ENCODE results near the gene TNFRSF9.
"Not testable (repeated sequence)": the region's sequence is repeated elsewhere in the genome, so short reads cannot be mapped to it uniquely, and the experiment has no call there.

Gene TNFRSF9

GRCh38 chr1:7930645-7931445 is 9.8 kb downstream of the TNFRSF9 start:
- no peak overlapping the region for H3K9ac ChIP-seq (ENCODE audit: low read length)
- H3K36me3 ChIP-seq (ENCODE audit: control insufficient read depth, insufficient read depth, low read length), result no peaks in the 10 kb centered on the region
- no peak overlapping the region for H3K4me3 ChIP-seq (ENCODE audit: low read length)
- H3K4me1 ChIP-seq (ENCODE audit: control insufficient read depth, insufficient read depth, low read length), result no peaks in the 10 kb centered on the region
- H3K9me3 ChIP-seq (ENCODE audit: control insufficient read depth, low read length), result no peaks in the 10 kb centered on the region
- H3K27me3 ChIP-seq (ENCODE audit: control insufficient read depth, insufficient read depth, low read length), result peaks cover 9% of the 10 kb centered on the region

GRCh38 chr1:7929637-7930036 is 11.0 kb downstream of the TNFRSF9 start:
- Histone ChIP-seq H3K9me3 (ENCODE audit: control insufficient read depth, low read length) (no peaks in the 10 kb centered on the region), H3K9ac (ENCODE audit: low read length) (no peak overlapping the region), H3K4me3 (ENCODE audit: low read length) (no peak overlapping the region), H3K4me1 (ENCODE audit: control insufficient read depth, insufficient read depth, low read length) (no peaks in the 10 kb centered on the region), H3K36me3 (ENCODE audit: control insufficient read depth, insufficient read depth, low read length) (no peaks in the 10 kb centered on the region), H3K27me3 (ENCODE audit: control insufficient read depth, insufficient read depth, low read length) (peaks cover 9% of the 10 kb centered on the region)

GRCh38 chr1:7928247-7928646 is 12.4 kb downstream of the TNFRSF9 start:
- Histone ChIP-seq H3K9ac (ENCODE audit: low read length) (no peak overlapping the region), H3K27me3 (ENCODE audit: control insufficient read depth, insufficient read depth, low read length) (peaks cover 9% of the 10 kb centered on the region), H3K4me3 (ENCODE audit: low read length) (no peak overlapping the region), H3K36me3 (ENCODE audit: control insufficient read depth, insufficient read depth, low read length) (no peaks in the 10 kb centered on the region), H3K4me1 (ENCODE audit: control insufficient read depth, insufficient read depth, low read length) (no peaks in the 10 kb centered on the region), H3K9me3 (ENCODE audit: control insufficient read depth, low read length) (no peaks in the 10 kb centered on the region)

GRCh38 chr1:7927061-7927460 is 13.6 kb downstream of the TNFRSF9 start:
- H3K27me3 ChIP-seq (ENCODE audit: control insufficient read depth, insufficient read depth, low read length); H3K9ac ChIP-seq (ENCODE audit: low read length); H3K4me1 ChIP-seq (ENCODE audit: control insufficient read depth, insufficient read depth, low read length); H3K36me3 ChIP-seq (ENCODE audit: control insufficient read depth, insufficient read depth, low read length); H3K9me3 ChIP-seq (ENCODE audit: control insufficient read depth, low read length); H3K4me3 ChIP-seq (ENCODE audit: low read length): not testable (repeated sequence)

- no peak overlapping the region for H3K9ac ChIP-seq (ENCODE audit: low read length)
- no peak overlapping the region for H3K4me3 ChIP-seq (ENCODE audit: low read length)
- H3K36me3 ChIP-seq (ENCODE audit: control insufficient read depth, insufficient read depth, low read length), result no peaks in the 10 kb centered on the region
- peaks cover 9% of the 10 kb centered on the region for H3K27me3 ChIP-seq (ENCODE audit: control insufficient read depth, insufficient read depth, low read length)
- H3K4me1 ChIP-seq (ENCODE audit: control insufficient read depth, insufficient read depth, low read length), result no peaks in the 10 kb centered on the region
- no peaks in the 10 kb centered on the region for H3K9me3 ChIP-seq (ENCODE audit: control insufficient read depth, low read length)
Measured at GRCh38 chr1:7922301-7922700, 18.3 kb downstream of the TNFRSF9 start.

GRCh38 chr1:7921796-7922195 is 18.8 kb downstream of the TNFRSF9 start:
- Histone ChIP-seq H3K4me3 (ENCODE audit: low read length) (no peak overlapping the region), H3K9me3 (ENCODE audit: control insufficient read depth, low read length) (no peaks in the 10 kb centered on the region), H3K27me3 (ENCODE audit: control insufficient read depth, insufficient read depth, low read length) (peaks cover 5% of the 10 kb centered on the region), H3K4me1 (ENCODE audit: control insufficient read depth, insufficient read depth, low read length) (no peaks in the 10 kb centered on the region), H3K9ac (ENCODE audit: low read length) (no peak overlapping the region), H3K36me3 (ENCODE audit: control insufficient read depth, insufficient read depth, low read length) (no peaks in the 10 kb centered on the region)

GRCh38 chr1:7919880-7920279 is 20.8 kb downstream of the TNFRSF9 start:
- H3K27me3 ChIP-seq (ENCODE audit: control insufficient read depth, insufficient read depth, low read length), result no peaks in the 10 kb centered on the region
- no peak overlapping the region for H3K9ac ChIP-seq (ENCODE audit: low read length)
- no peaks in the 10 kb centered on the region for H3K36me3 ChIP-seq (ENCODE audit: control insufficient read depth, insufficient read depth, low read length)
- H3K9me3 ChIP-seq (ENCODE audit: control insufficient read depth, low read length), result no peaks in the 10 kb centered on the region
- H3K4me1 ChIP-seq (ENCODE audit: control insufficient read depth, insufficient read depth, low read length), result no peaks in the 10 kb centered on the region
- no peak overlapping the region for H3K4me3 ChIP-seq (ENCODE audit: low read length)

- not testable (repeated sequence) for H3K4me1 ChIP-seq (ENCODE audit: control insufficient read depth, insufficient read depth, low read length); H3K9me3 ChIP-seq (ENCODE audit: control insufficient read depth, low read length); H3K4me3 ChIP-seq (ENCODE audit: low read length); H3K27me3 ChIP-seq (ENCODE audit: control insufficient read depth, insufficient read depth, low read length); H3K9ac ChIP-seq (ENCODE audit: low read length); H3K36me3 ChIP-seq (ENCODE audit: control insufficient read depth, insufficient read depth, low read length)
Measured at GRCh38 chr1:7917971-7918370, 22.7 kb downstream of the TNFRSF9 start.

- Histone ChIP-seq H3K9ac (ENCODE audit: low read length) (no peak overlapping the region), H3K4me3 (ENCODE audit: low read length) (no peak overlapping the region), H3K4me1 (ENCODE audit: control insufficient read depth, insufficient read depth, low read length) (peaks cover 4% of the 10 kb centered on the region), H3K36me3 (ENCODE audit: control insufficient read depth, insufficient read depth, low read length) (no peaks in the 10 kb centered on the region), H3K9me3 (ENCODE audit: control insufficient read depth, low read length) (no peaks in the 10 kb centered on the region), H3K27me3 (ENCODE audit: control insufficient read depth, insufficient read depth, low read length) (no peaks in the 10 kb centered on the region)
Measured at GRCh38 chr1:7916501-7916830, 24.2 kb downstream of the TNFRSF9 start.

- H3K9me3 ChIP-seq (ENCODE audit: control insufficient read depth, low read length), result no peaks in the 10 kb centered on the region
- peaks cover 4% of the 10 kb centered on the region for H3K4me1 ChIP-seq (ENCODE audit: control insufficient read depth, insufficient read depth, low read length)
- H3K4me3 ChIP-seq (ENCODE audit: low read length), result no peak overlapping the region
- H3K36me3 ChIP-seq (ENCODE audit: control insufficient read depth, insufficient read depth, low read length), result no peaks in the 10 kb centered on the region
- H3K27me3 ChIP-seq (ENCODE audit: control insufficient read depth, insufficient read depth, low read length), result no peaks in the 10 kb centered on the region
- no peak overlapping the region for H3K9ac ChIP-seq (ENCODE audit: low read length)
Measured at GRCh38 chr1:7915826-7916500, 24.7 kb downstream of the TNFRSF9 start.

- H3K27me3 ChIP-seq (ENCODE audit: control insufficient read depth, insufficient read depth, low read length), result no peaks in the 10 kb centered on the region
- no peak overlapping the region for H3K4me3 ChIP-seq (ENCODE audit: low read length)
- no peaks in the 10 kb centered on the region for H3K9me3 ChIP-seq (ENCODE audit: control insufficient read depth, low read length)
- no peaks in the 10 kb centered on the region for H3K36me3 ChIP-seq (ENCODE audit: control insufficient read depth, insufficient read depth, low read length)
- peaks cover 4% of the 10 kb centered on the region for H3K4me1 ChIP-seq (ENCODE audit: control insufficient read depth, insufficient read depth, low read length)
- no peak overlapping the region for H3K9ac ChIP-seq (ENCODE audit: low read length)
Measured at GRCh38 chr1:7912743-7913557, 27.7 kb downstream of the TNFRSF9 start.

GRCh38 chr1:7912145-7912544 is 28.5 kb downstream of the TNFRSF9 start:
- Histone ChIP-seq H3K36me3 (ENCODE audit: control insufficient read depth, insufficient read depth, low read length) (no peaks in the 10 kb centered on the region), H3K4me3 (ENCODE audit: low read length) (no peak overlapping the region), H3K27me3 (ENCODE audit: control insufficient read depth, insufficient read depth, low read length) (no peaks in the 10 kb centered on the region), H3K9ac (ENCODE audit: low read length) (no peak overlapping the region), H3K9me3 (ENCODE audit: control insufficient read depth, low read length) (no peaks in the 10 kb centered on the region), H3K4me1 (ENCODE audit: control insufficient read depth, insufficient read depth, low read length) (peaks cover 4% of the 10 kb centered on the region)
